ENCODE results near the gene TAOK3. TPM values are rescaled to one million over a fixed set of nuclear protein-coding genes. Genes with fewer than 3 reads are reported as not detected.
"Not testable (repeated sequence)": the region's sequence is repeated elsewhere in the genome, so short reads cannot be mapped to it uniquely, and the experiment has no call there.

TAOK3 gene
- total RNA-seq, 1 experiment from 2014 or later = 39.0 TPM

DNA sequence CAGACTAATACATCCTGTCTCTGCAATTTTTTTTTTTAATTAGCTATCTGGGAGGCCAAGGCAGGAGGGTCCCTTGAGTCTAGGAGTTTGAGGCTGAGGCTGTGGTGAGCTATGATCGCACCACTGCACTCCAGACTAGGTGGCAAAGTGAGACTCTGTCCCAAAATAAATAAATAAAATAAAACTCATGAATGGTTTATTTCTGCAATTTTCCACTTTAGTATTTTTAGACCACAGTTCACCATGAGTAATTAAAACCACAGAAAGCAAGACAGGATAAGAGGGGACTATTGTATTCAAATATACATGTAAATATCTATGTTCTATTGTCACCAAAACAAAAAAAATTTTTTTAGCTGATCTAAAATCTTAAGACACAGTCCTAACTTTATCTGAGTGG, 17.8 kb downstream of the TAOK3 start:
- no peak for DNase-seq (ENCODE audit: low read depth, low spot score)
- in situ Hi-C loops (cut with HindIII; ENCODE audit: low pct_unique_long_range_greater_than_20kb, low sequenced_read_pairs) = no loop called here

DNA sequence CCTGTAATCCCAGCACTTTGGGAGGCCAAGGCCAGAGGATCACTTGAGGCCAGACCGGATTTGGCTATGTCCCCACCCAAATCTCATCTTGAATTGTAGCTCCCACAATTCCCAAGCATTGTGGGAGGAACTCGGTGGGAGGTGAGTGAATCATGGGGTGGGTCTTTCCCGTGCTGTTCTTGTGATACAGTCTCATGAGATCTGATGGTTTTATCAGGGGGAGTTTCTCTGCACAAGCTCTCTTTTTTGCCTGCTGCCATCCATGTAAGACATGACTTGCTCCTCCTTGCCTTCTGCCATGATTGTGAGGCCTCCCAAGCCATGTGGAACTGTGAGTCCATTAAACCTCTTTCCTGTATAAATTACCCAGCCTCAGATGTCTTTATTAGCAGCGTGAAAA, 18.2 kb downstream of the TAOK3 start:
- in situ Hi-C loops (cut with HindIII; ENCODE audit: low pct_unique_long_range_greater_than_20kb, low sequenced_read_pairs); DNase-seq (ENCODE audit: low read depth, low spot score): not testable (repeated sequence)

DNA sequence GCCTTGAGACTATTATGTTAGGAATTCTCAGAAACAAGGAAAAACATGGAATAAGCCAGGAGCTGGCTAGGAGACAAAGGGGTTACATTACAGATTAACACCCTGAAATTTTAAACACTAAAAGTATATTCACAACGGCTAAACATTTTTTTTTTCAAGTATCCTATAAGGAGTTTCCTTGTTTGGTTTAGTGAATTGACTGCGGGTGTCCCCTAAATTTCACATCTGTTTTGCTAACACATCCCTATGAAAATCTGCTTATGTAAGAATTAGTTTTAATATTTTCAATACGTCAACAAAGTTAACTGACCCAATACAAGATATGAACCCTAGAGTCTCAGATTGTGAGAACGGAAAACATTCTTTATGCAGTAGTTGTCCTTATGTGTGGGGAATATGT, 19.0 kb downstream of the TAOK3 start:
- no peak for DNase-seq (ENCODE audit: low read depth, low spot score)
- in situ Hi-C loops (cut with HindIII; ENCODE audit: low pct_unique_long_range_greater_than_20kb, low sequenced_read_pairs) = no loop called here

DNA sequence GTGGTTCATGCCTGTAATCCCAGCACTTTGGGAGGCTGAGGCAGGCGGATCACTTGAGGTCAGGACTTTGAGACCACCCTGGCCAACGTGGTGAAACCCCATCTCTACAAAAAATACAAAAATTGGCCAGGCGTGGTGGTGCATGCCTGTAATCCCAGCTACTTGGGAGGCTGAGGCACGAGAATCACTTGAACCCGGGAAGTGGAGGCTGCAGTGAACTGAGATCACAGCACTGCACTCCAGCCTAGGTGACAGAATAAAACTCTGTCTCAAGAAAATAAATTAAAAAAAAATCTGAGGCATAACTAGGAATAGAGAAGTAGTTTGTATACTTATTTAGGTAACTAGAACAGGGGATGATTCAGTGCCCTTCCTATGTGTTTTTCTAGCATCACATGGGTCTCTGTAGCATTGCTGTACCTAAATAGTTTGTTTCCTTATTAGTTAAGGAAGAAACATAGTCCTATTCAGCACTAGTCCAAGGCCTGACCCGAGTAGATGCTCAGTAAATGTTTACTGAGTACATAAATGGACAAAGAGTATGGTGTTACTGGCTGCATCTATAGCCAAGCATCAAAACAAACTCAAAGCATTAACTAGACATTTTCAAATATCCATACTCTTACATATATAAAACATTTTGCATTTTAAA, 21.7 kb downstream of the TAOK3 start:
- in situ Hi-C loops (cut with HindIII; ENCODE audit: low pct_unique_long_range_greater_than_20kb, low sequenced_read_pairs) = no loop called here
- no peak for DNase-seq (ENCODE audit: low read depth, low spot score)

DNA sequence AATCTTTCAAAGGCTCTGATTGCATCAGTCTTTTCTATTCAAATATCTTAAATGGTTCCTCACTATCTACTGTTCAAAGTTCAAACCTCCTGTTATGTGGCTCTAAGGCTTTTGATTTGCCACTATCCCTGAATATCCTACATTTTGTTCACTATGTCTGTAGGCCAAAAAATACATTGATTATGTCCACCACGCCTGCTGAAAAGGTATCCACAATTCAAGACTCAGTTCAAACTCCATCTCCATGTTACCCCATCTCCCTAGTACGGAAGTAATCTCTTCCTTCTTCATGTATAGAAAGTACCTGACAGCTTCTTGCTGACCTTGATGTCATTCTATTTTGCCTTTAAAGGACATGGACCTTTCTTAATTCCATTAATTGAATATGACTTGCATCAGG, 24.8 kb downstream of the TAOK3 start:
- DNase-seq (ENCODE audit: low read depth, low spot score) = no peak
- in situ Hi-C loops (cut with HindIII; ENCODE audit: low pct_unique_long_range_greater_than_20kb, low sequenced_read_pairs) = no loop called here

DNA sequence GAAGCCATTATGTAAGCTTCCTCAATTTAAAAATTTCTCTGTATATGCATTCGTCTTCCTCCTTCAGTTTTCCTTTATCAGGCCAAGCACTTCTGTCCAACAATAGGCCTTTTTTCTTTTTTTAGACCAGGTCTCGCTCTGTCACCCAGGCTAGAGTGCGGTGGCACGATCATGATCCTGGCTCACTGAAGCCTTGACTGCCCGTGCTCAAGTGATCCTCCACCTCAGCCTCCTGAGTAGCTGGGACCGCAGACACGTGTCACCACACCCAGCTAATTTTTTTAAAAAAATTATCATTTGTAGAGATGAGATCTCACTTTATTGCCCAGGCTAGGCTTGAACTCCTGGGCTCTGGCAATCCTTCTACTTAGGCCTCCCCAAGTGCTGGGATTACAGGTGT, 25.8 kb downstream of the TAOK3 start:
- in situ Hi-C loops (cut with HindIII; ENCODE audit: low pct_unique_long_range_greater_than_20kb, low sequenced_read_pairs) = no loop called here
- DNase-seq (ENCODE audit: low read depth, low spot score) = no peak

DNA sequence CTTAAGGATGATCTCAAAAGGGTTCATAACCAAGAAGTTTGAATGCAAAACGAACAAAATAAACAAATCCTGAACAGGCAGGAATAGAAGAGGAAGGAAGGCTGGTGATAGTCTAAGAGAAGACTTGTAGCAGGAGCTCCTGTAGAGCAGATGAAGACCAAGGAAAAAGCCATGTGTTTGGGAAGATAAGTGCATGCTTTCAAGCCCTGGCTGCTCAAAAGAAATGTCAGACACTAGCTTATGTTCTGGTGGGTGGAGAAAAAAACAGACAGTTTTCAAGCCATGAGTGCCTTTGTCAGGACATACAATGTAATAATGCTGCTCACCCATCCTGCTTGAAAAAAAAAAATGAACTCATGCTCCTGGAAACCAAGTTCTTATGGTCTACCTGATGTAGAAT, 27.4 kb downstream of the TAOK3 start:
- DNase-seq (ENCODE audit: low read depth, low spot score) = peak; percentile 33
- in situ Hi-C loops (cut with HindIII; ENCODE audit: low pct_unique_long_range_greater_than_20kb, low sequenced_read_pairs) = no loop called here

DNA sequence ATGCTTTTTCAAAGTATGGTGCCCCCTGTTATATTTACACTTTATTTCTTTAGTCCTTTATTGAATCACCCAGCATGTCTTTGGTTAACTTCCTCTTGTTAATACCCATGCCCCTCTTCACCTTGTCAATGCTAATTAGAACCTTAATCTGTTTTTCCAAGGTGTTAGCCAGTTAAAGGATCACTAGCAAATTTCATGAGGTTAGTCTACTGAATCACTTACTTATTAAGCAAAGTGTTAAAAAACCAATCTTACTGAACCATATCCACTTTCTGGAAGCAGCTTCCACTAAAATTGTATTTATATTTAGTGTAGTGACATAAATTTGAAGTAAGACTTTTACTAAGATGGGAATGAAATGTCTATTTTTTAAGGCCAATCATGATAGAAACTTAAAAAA, 27.9 kb downstream of the TAOK3 start:
- no peak for DNase-seq (ENCODE audit: low read depth, low spot score)
- in situ Hi-C loops (cut with HindIII; ENCODE audit: low pct_unique_long_range_greater_than_20kb, low sequenced_read_pairs) = no loop called here

DNA sequence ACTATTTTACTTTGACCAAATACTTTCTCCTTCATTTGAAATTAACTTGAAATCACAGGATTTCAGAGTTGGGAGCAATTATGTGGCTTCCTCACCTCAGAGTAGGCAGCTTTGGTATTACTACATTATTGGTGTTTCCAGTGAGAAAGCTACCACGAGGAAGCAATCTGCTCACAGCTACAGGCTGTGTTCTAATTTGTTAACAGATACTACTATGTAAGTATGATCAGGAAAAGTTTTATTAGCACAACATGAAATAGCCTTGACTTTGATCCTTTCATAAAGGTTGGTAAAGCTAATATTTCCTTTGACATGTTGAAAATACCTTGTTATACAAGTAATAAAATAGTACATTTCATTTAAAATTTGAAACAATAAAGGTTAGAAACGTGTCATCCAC, 30.6 kb downstream of the TAOK3 start:
- in situ Hi-C loops (cut with HindIII; ENCODE audit: low pct_unique_long_range_greater_than_20kb, low sequenced_read_pairs) = no loop called here
- DNase-seq (ENCODE audit: low read depth, low spot score) = no peak

DNA sequence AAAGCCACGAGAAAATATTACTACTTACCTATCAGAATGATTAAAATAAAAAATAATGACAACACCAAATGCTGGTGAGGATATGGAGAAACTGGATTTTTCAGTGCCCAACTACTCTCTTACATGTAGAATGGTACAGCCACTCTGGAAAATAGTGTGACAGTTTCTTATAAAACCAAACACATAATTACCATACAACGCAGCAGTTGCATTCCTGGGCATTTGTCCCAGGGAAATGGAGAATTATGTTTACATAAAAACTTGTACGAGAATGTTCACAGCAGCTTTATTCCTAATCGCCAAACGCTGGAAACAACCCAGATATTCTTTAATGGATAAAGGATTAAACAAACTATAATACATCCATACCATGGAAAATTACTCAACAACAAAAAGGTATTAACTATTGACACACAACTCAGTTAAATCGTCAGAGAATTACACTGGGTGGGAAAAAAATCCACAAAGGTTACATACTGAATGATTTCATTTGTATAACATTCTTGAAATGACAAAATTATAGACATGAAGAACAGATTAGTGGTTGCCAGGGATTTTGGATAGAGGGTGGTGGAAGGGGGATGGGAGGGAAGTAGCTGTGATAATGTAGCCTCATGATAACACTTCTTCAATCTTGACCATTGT, 35.4 kb downstream of the TAOK3 start:
- no peak for DNase-seq (ENCODE audit: low read depth, low spot score)
- in situ Hi-C loops (cut with HindIII; ENCODE audit: low pct_unique_long_range_greater_than_20kb, low sequenced_read_pairs) = no loop called here

DNA sequence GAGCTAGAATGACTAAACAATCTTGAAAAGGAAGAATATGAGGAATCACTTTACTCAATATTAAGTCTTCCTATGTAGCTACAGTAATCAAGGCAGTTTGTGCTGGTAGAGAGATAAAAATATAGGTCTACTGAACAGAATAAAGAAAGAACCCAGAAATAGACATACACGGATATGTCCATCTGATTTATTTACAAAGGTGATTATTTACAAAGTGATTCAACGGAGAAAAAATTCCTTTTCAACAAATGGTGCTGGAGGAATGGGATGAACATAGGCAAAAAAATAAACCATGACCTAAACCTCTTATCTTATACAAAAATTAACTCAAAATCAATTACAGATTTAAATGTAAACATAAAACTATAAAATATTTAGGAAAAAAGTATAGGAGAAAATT, 36.6 kb downstream of the TAOK3 start:
- in situ Hi-C loops (cut with HindIII; ENCODE audit: low pct_unique_long_range_greater_than_20kb, low sequenced_read_pairs) = no loop called here
- DNase-seq (ENCODE audit: low read depth, low spot score) = no peak

DNA sequence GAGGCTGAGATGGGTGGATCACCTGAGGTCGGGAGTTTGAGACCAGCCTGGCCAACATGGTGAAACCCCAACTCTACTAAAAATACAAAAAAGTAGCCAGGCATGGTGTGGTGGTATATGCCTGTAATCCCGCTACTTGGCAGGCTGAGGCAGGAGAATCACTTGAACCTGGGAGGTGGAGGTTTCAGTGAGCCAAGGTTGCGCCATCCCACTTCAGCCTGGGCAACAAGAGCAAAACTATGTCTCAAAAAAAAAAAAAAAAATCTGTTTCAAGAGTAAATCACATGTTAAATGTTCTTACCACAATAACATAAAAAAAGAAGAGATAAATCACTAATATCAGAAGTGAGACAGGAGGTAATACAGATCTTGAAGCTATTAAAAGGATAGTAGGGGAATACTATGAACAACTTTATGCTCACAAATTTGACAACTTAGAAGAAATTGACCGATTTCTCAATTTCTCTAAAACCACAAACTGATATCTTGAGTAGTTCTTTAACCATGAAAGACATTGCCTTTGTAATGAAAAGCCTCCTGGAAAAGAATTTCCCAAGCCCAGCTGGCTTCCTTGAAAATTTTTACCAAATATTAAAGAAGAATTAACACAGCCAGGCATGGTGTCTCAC, 37.7 kb downstream of the TAOK3 start:
- no peak for DNase-seq (ENCODE audit: low read depth, low spot score)
- in situ Hi-C loops (cut with HindIII; ENCODE audit: low pct_unique_long_range_greater_than_20kb, low sequenced_read_pairs) = no loop called here

DNA sequence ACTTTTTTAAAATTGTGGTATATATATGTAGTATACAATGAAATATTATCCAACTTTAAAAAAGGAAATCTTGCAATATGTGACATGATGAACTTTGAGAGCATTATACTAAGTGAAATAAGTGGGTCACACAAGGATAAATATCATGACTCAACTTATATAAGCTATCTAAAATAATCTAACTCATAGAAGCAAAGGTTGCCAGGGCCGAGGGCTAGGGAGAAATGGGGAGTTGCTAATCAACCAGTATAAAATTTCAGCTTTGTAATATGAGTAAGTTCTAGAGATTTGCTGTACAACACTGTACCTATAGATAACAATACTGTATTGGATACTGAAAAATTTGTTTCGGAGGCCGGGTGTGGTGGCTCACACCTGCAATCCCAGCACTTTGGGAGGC, 38.5 kb downstream of the TAOK3 start:
- DNase-seq (ENCODE audit: low read depth, low spot score) = no peak
- in situ Hi-C loops (cut with HindIII; ENCODE audit: low pct_unique_long_range_greater_than_20kb, low sequenced_read_pairs) = no loop called here

DNA sequence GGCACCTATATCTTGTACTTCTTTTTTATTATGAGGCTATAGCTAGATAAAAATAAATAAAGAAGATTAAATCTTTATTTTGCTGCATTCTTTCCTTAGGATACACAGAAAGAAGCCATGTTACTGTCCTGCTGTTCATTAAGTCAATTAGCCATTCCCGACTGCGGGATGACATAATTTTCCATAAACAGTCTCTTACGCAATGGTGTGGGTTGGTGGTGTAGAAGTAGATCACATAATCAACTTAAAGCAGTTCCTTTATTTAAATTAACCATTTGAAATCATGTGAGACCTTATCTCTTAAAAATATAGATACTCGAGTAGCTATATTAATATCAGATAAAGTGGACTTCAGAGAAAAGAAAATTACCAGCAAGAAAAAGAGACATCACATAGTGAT, 40.2 kb downstream of the TAOK3 start:
- in situ Hi-C loops (cut with HindIII; ENCODE audit: low pct_unique_long_range_greater_than_20kb, low sequenced_read_pairs) = no loop called here

DNA sequence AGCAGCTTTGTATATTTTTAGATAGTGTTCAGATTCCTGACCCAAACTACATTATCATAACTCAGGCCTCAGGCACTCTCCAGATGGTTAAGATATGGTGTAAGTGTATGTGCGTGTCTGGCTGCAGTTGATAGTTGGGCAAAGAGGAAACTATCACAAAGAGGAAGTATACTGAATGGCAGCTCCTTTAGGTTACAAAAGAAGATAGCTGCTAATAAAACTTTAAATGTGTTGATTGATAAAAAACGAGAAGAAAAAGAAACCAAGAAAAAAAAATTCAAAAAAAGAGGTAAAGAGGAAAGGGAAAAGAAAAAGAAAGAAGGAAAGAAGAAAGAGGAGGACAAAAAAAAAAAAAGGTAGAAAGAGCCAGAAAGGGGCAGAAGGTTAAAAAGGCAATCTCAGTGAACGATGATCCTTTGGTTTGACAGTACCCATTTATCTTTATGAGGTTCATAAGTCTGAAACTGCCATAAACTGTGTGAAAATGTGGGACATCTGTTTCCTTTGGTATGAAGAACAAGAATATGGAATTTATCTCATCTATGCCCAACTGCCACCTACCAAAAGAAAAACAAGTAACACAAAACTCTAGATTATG, 42.2 kb downstream of the TAOK3 start:
- peak; percentile 72 for DNase-seq (ENCODE audit: low read depth, low spot score)
- in situ Hi-C loops (cut with HindIII; ENCODE audit: low pct_unique_long_range_greater_than_20kb, low sequenced_read_pairs) = no loop called here

More for the DNA sequence above, 40.2 kb downstream of the TAOK3 start:
- DNase-seq (ENCODE audit: low read depth, low spot score) = no peak

DNA sequence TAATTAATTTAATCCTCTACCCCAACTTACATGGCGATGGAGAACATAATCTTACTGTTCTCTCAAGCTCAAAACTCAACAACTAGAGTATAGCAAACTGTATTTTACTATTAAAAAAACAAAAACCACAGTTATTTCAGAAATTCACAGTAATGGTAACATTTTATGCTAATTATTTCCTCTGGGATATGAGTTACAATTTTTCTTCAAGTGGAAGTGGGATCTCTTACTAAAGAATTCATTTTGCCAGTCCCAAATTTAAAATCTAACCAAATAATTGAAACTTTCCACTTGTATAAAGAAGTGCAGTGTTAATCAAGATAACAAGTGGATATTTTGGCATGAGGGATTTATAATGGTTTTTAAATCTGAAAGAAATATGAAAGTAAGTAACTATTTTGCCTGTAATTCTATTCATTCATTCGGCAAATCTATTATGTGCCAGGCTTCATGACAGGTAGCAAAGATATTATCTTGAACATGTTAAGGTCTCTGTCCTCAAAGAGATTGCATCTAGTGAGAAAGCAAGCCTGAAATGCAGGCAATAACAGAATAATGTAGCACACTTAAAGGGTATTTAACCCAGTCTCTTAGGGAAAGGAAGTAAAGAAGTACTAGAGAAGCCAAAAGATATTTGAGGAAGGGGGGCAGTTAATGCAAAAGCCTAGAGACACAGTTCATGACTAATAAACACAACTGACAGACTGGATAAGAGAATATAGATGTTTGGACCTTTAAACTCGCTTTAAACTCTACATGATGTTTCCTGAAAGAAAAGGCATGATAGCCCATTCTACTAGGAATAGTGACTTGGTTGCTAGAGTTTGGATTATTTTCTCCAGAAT, 44.0 kb downstream of the TAOK3 start:
- DNase-seq (ENCODE audit: low read depth, low spot score) = no peak
- in situ Hi-C loops (cut with HindIII; ENCODE audit: low pct_unique_long_range_greater_than_20kb, low sequenced_read_pairs) = no loop called here

DNA sequence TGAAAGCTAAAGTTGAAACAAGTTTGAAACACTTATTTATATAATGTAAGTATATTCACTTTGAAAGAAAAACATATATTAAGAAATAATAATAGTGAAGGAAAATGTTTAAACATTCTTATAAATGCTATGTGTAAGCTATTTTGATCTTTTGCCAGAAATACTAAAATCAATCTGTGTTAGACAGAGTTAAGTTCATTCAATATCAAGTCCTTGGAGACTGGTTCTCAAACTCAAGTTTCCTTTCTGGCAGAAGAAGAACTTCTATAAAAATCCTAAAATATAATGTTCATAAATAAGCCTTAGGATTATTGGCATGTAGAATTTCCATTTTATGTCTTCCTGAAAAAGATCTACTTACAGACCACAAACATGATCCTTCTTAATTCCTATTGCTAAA, 45.3 kb downstream of the TAOK3 start:
- in situ Hi-C loops (cut with HindIII; ENCODE audit: low pct_unique_long_range_greater_than_20kb, low sequenced_read_pairs) = no loop called here
- DNase-seq (ENCODE audit: low read depth, low spot score) = no peak

DNA sequence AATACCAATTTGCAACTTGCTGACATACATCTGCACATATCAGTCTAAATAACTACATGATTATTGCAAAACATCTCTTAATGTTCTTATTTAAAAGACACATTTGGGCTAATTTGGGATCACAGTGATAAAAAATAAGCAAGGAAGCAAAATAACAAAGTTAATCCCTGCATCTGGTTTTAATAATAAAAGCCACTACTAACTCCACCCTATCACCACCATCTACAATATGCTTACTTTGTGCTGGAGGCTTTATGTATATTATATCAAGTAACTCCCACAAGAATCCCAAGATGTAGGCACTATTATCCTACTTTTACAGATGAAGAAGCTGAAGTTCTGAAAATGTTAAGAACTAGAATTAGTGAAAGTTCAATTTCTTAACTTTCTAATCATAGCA, 45.7 kb downstream of the TAOK3 start:
- in situ Hi-C loops (cut with HindIII; ENCODE audit: low pct_unique_long_range_greater_than_20kb, low sequenced_read_pairs) = no loop called here
- no peak for DNase-seq (ENCODE audit: low read depth, low spot score)
